Measurements from ENCODE around the gene OR6M1. TPM values are rescaled to one million over a fixed set of nuclear protein-coding genes. Genes with fewer than 3 reads are reported as not detected.

Gene OR6M1
- polyA plus RNA-seq, 2 of the 4 experiments (the other 2 are of a cell fraction) = not detected

DNA sequence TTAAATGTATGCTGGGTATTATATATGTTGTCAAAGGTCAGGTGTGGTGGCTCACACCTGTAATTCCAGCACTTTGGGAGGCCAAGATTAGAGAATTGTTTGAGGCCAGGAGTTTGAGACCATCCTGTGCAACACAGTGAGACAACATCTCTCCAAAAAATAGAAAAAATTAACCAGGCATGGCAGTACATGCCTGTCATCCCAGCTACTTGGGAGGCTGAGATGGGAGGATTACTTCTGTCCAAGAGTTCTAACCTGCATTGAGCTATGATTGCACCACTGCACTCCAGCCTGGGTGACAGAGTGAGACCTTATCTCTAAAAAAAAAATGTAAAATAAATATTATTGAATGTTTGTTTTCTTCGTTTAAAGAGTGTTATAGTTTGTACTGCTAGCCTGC lies 40.5 kb downstream of the OR6M1 start:
- 3% methylated on average over 1 of the region's 1 CpG for WGBS (ENCODE audit: missing lambda C conversion rate)
- DNase-seq (ENCODE audit: low read depth in 1 of 2, low spot score in 1 of 2) = no peak
- TF ChIP-seq, protein P1, sequence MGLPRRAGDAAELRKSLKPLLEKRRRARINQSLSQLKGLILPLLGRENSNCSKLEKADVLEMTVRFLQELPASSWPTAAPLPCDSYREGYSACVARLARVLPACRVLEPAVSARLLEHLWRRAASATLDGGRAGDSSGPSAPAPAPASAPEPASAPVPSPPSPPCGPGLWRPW (IDR thresholded peaks at IDR 0.05) = no peak
- TF ChIP-seq MAFK (IDR thresholded peaks at IDR 0.05; ENCODE audit: partially characterized antibody) (no peak), SMC3 (IDR thresholded peaks at IDR 0.05) (no peak), MYC (IDR thresholded peaks at IDR 0.05; ENCODE audit: borderline replicate concordance, low read length) (no peak), TP53 (CRISPR knock-in tag; IDR thresholded peaks at IDR 0.05) (no peak), NR3C1 (IDR thresholded peaks at IDR 0.05) (no peak), FOXS1 (CRISPR knock-in tag; IDR thresholded peaks at IDR 0.05) (no peak), RAD21 (conservative IDR thresholded peaks at IDR 0.05 in 1 of 2, IDR thresholded peaks at IDR 0.05 in 1 of 2) (no peak), EP300 (IDR thresholded peaks at IDR 0.05) (no peak), JUN (IDR thresholded peaks at IDR 0.05) (no peak)
- H3K4me1 ChIP-seq = no peaks in the 10 kb centered on the region
- no peak for ATAC-seq
- H3K4me3 ChIP-seq = no peak overlapping the region
- ChIA-PET POLR2A (no interaction called here), CTCF (interaction anchor here (1.3 kb wide), 1 partner anchor 58 kb away, joined by 3 read pairs; no protein-coding TSS in a partner anchor)
- no peaks in the 10 kb centered on the region for H3K9me3 ChIP-seq
- no peak for FAIRE-seq
- no peak overlapping the region for H3K27ac ChIP-seq
- no peak overlapping the region for H3K4me2 ChIP-seq

DNA sequence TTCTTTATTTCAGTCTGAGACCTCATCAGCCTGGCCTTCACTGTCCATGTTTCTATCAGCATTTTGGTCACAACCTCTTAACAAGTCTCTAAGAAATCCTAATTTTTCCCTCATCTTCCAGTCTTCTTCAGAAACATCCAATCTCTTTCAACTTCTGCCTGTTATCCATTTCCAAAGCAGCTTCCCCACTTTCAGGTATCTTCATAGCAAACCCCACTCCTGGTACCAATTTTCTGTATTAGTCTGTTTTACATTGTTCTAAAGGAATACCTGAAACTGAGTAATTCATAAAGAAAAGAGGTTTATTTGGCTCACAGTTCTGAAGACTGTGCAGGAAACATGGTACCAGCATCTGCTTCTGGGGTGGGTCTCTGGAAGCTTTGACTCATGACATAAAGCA lies 43.7 kb downstream of the OR6M1 start:
- FAIRE-seq = no peak
- TF ChIP-seq POLR2A (IDR thresholded peaks at IDR 0.05; ENCODE audit: low read length) = no peak
- no peak for TF ChIP-seq FOSB (CRISPR knock-in tag; IDR thresholded peaks at IDR 0.05)
- TF ChIP-seq MAZ (IDR thresholded peaks at IDR 0.05; ENCODE audit: borderline replicate concordance, low read depth, low read length) = no peak
- TF ChIP-seq, protein P2, sequence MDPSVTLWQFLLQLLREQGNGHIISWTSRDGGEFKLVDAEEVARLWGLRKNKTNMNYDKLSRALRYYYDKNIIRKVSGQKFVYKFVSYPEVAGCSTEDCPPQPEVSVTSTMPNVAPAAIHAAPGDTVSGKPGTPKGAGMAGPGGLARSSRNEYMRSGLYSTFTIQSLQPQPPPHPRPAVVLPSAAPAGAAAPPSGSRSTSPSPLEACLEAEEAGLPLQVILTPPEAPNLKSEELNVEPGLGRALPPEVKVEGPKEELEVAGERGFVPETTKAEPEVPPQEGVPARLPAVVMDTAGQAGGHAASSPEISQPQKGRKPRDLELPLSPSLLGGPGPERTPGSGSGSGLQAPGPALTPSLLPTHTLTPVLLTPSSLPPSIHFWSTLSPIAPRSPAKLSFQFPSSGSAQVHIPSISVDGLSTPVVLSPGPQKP (IDR thresholded peaks at IDR 0.05; ENCODE audit: low read depth, low read length) = no peak
- TF ChIP-seq TFCP2L1 (CRISPR knock-in tag; IDR thresholded peaks at IDR 0.05) = no peak
- TF ChIP-seq, protein P3, sequence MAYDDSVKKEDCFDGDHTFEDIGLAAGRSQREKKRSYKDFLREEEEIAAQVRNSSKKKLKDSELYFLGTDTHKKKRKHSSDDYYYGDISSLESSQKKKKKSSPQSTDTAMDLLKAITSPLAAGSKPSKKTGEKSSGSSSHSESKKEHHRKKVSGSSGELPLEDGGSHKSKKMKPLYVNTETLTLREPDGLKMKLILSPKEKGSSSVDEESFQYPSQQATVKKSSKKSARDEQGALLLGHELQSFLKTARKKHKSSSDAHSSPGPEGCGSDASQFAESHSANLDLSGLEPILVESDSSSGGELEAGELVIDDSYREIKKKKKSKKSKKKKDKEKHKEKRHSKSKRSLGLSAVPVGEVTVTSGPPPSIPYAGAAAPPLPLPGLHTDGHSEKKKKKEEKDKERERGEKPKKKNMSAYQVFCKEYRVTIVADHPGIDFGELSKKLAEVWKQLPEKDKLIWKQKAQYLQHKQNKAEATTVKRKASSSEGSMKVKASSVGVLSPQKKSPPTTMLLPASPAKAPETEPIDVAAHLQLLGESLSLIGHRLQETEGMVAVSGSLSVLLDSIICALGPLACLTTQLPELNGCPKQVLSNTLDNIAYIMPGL (CRISPR knock-in tag; IDR thresholded peaks at IDR 0.05; ENCODE audit: borderline replicate concordance) = no peak
- Histone ChIP-seq H3K4me3 (no peak overlapping the region), H3K9me3 (no peaks in the 10 kb centered on the region), H3K4me2 (no peak overlapping the region), H3K27ac (no peak overlapping the region), H3K4me1 (no peaks in the 10 kb centered on the region)
- ATAC-seq = no peak
- CTCF ChIA-PET = no interaction called here
- DNase-seq (ENCODE audit: low read depth in 1 of 2, low spot score in 1 of 2) = no peak
- POLR2A ChIA-PET = no interaction called here

DNA sequence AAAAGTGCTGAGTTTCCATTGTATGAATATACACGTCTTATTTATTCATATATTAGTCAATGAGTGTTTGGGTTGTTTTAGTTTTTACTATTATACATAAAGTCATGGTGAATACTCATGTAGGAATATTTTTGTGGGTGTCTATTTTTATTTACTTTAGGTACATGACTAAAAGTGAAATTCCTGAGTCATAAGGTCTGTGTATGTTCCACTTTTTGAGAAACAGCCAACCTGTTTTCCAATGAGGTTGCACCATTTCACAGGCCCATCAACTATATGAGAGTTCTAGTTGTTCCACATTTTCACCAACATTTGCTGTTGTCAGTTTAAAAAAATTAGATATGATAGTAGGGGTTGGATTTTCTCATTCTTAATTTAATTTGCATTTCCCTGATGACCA lies 45.3 kb downstream of the OR6M1 start:
- FAIRE-seq (no peak), ATAC-seq (no peak), DNase-seq (ENCODE audit: low read depth in 1 of 2, low spot score in 1 of 2) (no peak)
- TF ChIP-seq HEYL (CRISPR knock-in tag; IDR thresholded peaks at IDR 0.05) = no peak
- TF ChIP-seq, protein P4, sequence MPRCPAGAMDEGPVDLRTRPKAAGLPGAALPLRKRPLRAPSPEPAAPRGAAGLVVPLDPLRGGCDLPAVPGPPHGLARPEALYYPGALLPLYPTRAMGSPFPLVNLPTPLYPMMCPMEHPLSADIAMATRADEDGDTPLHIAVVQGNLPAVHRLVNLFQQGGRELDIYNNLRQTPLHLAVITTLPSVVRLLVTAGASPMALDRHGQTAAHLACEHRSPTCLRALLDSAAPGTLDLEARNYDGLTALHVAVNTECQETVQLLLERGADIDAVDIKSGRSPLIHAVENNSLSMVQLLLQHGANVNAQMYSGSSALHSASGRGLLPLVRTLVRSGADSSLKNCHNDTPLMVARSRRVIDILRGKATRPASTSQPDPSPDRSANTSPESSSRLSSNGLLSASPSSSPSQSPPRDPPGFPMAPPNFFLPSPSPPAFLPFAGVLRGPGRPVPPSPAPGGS (IDR thresholded peaks at IDR 0.05) = no peak
- TF ChIP-seq, protein P2 (IDR thresholded peaks at IDR 0.05; ENCODE audit: low read depth, low read length) = no peak
- TF ChIP-seq, protein P5, sequence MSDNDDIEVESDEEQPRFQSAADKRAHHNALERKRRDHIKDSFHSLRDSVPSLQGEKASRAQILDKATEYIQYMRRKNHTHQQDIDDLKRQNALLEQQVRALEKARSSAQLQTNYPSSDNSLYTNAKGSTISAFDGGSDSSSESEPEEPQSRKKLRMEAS (IDR thresholded peaks at IDR 0.05) = no peak
- TF ChIP-seq HOXB5 (CRISPR knock-in tag; IDR thresholded peaks at IDR 0.05) = no peak
- POLR2A ChIA-PET = no interaction called here
- H3K9me3 ChIP-seq = no peaks in the 10 kb centered on the region
- CTCF ChIA-PET = no interaction called here
- no peak overlapping the region for H3K4me3 ChIP-seq
- no peaks in the 10 kb centered on the region for H3K4me1 ChIP-seq
- WGBS (ENCODE audit: missing lambda C conversion rate) = 5% methylated on average over 1 of the region's 1 CpG
- no peak overlapping the region for H3K4me2 ChIP-seq
- no peak overlapping the region for H3K27ac ChIP-seq

Data from A549 (cell line).